HG02642 (cell line): Measurements from ENCODE around the gene FAM120C.

ENCODE experiments used
- ATAC-seq: cut with Tn5 transposase; IDR thresholded peaks from one replicate; pipeline ENCODE4 v1.9.1; 2021; ENCODE audit warnings: mild to moderate bottlenecking; ENCODE audit not compliant: unreplicated experiment, poor library complexity

Gene FAM120C

GRCh38 chrX:54043541-54044125, 139.4 kb downstream of the FAM120C start:
- peak; percentile 25 for ATAC-seq

DNA sequence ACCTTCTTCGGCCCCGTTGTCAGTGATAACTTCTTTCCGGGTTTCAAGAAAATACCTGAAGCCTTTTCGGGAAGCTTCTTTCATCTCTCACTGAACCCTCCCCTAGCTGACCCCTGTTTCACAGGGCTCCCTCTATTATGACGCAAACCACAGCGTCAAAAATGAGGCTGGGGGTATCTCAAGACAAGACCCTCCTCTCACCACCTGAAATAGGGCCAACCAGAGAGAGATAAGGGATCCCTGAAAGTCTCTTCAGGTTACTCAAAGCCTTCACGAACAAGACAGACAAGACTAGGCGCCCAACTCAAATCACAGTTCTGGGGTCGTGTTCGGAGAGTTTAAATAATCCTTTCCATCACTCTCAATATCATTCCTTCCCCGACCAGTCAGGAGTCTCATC, 140.0 kb downstream of the FAM120C start:
- ATAC-seq, result no peak

DNA sequence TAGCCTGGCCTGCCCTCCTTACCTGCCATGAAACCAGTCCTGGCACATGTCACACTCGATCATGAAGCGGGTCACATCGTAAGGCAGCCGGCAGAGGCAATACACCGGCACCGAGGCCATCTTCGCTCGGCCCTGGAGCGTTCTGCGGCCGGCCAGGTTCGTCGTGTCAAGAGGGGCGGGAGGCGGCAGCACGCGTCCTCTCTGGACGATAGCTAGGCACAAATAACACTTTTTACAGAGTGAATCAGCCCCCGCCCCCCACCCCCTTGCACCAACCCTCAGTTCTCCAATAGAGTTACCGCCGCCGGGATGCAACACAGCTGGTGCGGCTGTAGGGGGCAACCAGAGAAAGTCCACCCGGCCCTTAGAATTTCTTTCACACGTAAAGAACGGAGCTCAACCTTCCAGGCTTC, 140.4 kb downstream of the FAM120C start:
- no peak for ATAC-seq

GRCh38 chrX:54030329-54030728, 152.7 kb downstream of the FAM120C start:
- no peak for ATAC-seq

- no peak for ATAC-seq
Measured at GRCh38 chrX:54029529-54030143, 153.4 kb downstream of the FAM120C start.

DNA sequence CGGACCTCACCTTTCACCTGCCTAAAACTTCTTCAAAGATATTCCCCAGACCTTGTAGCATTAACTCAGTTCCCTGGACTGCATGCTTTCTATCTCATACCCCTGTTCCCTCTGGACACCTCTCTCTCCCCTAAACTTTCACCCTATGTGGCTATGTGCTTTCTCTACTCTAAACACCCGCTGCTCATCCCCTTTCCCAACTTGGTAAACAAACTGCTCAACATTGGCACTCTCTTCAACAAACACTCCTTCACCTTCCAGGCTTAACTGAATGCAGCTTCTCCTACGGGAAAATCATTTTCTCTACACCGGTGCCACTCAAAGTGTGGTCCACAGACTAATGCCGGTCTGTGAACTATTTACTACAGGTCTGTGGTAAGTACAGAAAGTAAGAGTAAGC, 158.7 kb downstream of the FAM120C start:
- no peak for ATAC-seq
